GOT3 (cell line): ENCODE data around the gene CALML5.
"Not testable (repeated sequence)": the region's sequence is repeated elsewhere in the genome, so short reads cannot be mapped to it uniquely, and the experiment has no call there.

Source experiments
- DNase-seq: peaks from one replicate; lab custom pipeline; 2025; ENCODE audit warnings: mixed read lengths; lab: John Stamatoyannopoulos, UW

The CALML5 gene

DNA sequence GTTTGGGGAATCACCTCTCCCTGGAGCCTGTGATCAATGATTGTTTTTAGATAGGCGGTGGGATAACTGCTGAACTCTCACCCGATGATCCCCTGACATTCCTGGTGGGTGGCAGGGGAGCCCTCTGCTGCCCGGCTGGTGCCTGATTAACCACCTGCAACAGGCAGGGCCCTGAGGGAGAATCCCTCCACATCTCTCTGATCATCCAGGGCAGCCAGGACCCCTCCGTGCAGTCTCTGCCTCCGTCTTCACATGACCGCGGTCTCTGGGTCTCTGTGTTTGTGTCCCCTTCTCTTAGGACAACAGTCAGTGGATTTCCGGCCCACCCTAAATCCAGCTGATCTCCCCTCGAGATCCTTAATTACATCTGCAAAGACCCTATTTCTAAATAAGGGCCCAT lies 17.4 kb downstream of the CALML5 start:
- DNase-seq = no peak

DNA sequence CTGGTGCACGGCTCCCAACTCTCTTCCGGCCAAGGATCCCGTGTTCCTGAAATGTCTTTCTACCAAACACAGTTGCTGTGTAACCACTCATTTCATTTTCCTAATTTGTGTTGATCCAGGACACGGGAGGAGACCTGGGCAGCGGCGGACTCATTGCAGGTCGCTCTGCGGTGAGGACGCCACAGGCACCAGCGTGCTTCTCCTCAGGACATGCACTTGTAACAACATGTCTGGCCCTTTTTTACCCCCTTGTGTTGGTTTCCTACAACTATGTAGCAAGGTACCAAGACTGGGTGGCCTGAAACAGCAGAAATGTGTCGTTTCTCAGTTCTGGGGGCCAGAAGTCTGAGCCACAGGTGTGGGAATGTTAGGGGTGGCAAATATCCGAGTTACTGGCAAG lies 18.2 kb downstream of the CALML5 start:
- DNase-seq = no peak

DNA sequence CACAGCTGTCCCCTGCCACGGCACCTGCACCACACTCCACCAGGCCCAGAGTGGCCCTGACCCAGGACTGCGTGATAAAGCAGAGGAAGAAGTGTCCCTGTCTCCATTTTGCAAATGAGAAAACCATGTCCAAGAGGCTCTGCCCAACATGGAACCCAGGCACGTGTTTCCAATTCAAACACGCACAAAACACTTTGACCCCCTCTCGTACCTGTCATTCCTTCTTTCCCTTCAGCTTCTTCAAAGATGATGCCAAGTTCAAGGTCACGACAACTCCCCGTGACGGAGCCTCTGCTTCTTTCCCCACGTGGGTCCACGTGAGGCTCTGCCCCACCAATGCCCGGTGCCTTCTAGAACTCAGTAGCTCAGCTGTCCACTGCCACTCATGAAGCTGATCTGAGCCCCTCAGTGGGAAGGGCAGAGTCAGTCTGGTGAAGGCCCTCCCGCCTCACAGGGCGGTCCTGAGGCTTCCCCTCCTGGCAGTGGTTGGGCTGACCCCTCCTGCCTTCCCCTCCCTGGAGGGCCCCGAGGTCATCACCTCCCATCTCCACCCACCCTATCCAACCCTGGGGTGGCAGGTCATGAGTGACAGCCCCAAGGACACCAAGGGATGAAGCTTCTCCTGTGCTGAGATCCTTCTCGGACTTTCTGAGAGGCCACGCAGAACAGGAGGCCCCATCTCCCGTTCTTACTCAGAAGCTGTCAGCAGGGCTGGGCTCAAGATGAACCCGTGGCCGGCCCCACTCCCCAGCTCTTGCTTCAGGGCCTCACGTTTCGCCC lies 19.0 kb downstream of the CALML5 start:
- no peak for DNase-seq

- no peak for DNase-seq
Observed at GRCh38 chr10:5479481-5480161, 19.7 kb downstream of the CALML5 start.

GRCh38 chr10:5478694-5479305 lies 20.6 kb downstream of the CALML5 start:
- no peak for DNase-seq

- DNase-seq = no peak
Observed at GRCh38 chr10:5477948-5478693, 21.2 kb downstream of the CALML5 start.

GRCh38 chr10:5476918-5477525 lies 22.3 kb downstream of the CALML5 start:
- DNase-seq = no peak

DNA sequence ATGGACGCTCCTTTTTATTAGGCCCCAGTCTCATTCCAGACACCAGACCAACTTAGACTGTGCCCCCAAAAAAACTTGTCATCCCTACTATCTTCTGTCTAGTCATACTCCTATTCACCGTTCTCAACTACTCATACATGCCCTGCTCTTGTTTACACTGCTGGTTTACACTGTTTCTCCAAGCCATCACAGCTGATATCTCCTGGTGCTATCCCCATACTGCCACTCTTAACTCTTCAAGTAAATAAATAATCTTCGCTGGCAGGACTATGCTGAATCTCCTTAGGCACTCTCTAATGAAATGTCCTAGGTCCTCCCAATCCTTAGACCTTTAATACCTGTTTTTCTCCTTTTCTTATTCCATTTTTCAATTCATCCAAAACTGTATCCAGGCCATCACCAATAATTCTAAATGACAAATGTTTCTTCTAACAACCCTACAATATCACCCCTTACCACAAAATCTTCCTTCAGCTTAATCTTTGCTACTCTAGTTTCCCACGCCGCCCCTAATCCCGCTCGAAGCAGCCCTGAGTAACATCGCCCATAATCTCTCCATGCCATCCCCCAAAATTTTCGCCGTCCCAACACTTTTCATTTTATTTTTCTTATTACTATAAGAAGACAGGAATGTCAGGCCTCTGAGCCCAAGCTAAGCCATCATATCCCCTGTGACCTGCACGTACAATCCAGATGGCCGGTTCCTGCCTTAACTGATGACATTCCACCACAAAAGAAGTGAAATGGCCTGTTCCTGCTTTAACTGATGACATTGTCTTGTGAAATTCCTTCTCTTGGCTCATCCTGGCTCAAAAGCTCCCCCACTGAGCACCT lies 23.2 kb downstream of the CALML5 start:
- not testable (repeated sequence) for DNase-seq

DNA sequence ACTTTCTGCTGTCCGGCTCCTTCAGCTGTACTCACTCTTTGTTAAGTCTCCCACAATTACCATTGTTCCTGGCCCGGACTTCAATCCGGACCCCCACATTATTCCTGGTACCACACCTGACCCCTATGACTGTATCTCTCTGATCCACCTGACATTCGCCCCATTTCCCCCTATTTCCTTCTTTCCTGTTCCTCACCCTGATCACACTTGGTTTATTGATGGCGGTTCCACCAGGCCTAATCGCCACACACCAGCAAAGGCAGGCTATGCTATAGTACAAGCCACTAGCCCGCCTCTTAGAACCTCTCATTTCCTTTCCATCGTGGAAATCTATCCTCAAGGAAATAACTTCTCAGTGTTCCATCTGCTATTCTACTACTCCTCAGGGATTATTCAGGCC lies 24.3 kb downstream of the CALML5 start:
- not testable (repeated sequence) for DNase-seq

DNA sequence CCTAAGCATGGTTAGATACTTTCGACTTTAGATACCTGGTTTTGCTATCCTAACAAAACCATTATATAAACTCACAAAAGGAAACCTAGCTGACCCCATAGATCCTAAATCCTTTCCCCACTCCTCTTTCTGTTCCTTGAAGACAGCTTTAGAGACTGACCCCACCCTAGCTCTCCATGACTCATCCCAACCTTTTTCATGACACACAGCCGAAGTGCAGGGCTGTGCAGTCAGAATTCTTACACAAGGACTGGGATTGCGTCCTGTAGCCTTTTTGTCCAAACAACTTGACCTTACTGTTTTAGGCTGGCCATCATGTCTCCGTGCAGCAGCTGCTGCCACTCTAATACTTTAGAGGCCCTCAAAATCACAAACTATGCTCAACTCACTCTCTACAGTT lies 24.7 kb downstream of the CALML5 start:
- not testable (repeated sequence) for DNase-seq

GRCh38 chr10:5470062-5470751 lies 29.2 kb downstream of the CALML5 start:
- no peak for DNase-seq

- DNase-seq = no peak
Observed at GRCh38 chr10:5469353-5470061, 29.9 kb downstream of the CALML5 start.

DNA sequence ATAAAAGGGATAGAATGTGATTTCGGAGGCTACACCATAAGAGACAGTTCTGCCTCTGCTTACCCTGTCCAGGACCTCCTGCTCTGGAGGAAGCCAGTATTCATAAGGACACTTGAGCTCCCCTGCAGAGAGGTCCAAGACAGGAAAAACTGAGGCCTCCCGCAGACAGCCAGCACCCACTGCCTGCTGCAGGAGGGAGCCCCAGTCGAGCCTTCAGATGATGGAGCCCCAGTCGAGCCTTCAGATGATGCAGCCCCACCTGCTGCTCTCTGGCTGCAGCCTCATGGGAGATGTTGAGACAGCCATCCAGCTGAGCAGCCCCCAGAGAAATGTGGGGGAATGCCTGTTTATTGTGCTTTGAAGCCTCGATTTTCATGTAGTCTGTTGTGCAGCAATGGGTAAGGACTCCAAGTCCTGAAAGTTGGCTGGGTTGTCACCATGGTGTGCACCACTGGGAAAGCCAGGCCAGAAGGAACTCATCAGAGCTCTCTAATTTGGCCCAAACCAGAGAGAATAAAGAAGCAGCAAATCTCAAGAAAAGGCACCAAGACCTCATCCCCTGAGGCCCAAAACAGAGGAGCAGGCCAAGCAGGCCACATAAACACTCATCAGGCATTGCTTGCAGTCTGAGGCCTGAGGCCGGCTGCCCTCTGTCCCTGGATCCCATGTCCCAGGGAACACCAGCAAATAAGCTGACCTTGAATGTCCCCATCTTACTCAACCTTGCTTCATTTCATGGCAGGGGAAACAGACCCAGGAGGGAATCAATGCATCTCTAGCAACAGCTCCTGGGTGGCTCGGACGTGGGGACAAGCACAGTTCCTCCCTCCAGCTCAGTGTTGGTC lies 30.9 kb downstream of the CALML5 start:
- no peak for DNase-seq

GRCh38 chr10:5467634-5468255 lies 31.6 kb downstream of the CALML5 start:
- no peak for DNase-seq

DNA sequence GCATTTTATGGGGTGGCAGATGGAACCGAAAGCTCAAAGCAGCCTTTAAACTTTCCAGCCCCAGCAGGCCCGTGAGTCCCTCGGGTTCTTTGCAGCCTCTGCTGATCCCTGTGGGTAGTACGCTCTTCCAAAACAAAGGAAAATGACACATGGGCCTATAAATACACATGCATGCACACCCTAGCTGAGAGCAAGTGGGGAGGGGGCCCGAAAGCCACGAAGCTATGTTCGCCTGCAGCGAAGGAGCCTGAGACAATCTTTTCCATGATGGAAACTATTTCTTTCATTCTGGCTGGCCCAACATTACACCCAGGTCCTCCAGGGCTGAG lies 32.2 kb downstream of the CALML5 start:
- DNase-seq = no peak

GRCh38 chr10:5466451-5467206 lies 32.7 kb downstream of the CALML5 start:
- no peak for DNase-seq

GRCh38 chr10:5465976-5466450 lies 33.4 kb downstream of the CALML5 start:
- DNase-seq = no peak

DNA sequence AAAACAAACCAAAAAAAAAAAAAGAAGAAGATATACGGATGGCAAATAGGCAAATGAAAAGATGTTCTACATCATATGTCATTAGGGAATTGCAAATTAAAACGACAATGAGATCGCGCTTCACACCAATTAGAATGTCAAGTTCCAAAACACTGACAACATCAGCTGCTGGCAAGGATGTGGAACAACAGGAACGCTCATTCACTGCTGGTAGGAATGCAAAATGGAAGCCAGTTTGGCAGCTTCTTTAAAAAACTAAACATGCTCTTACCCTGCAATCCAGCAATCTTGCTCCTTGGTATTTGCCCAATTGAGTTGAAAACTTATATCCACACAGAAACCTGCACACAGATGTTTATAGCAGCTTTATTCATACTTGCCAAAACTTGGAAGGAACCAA lies 34.8 kb downstream of the CALML5 start:
- no peak for DNase-seq
